WTC11 (cell line): ENCODE results near the gene SHROOM2. TPM values are rescaled to one million over a fixed set of nuclear protein-coding genes. Genes with fewer than 3 reads are reported as not detected.

Experiments
- ATAC-seq: fragments of 200-7000 bp; cut with Tn5 transposase; 2 replicates; pipeline ENCODE4 v1.10.0; 2021; ENCODE audit warnings: mild to moderate bottlenecking, moderate library complexity
- CTCF ChIA-PET: fragments of 300-600 bp; sonication (Branson Sonifier 250); formaldehyde crosslinking; loops from one replicate; lab custom pipeline; 2021; ENCODE audit warnings: antibody characterized with exemption; lab: Charles Lee
- POLR2A ChIA-PET: fragments of 350-600 bp; sonication (Branson Sonifier 250); formaldehyde crosslinking; loops from one replicate; lab custom pipeline; 2021; ENCODE audit warnings: antibody characterized with exemption; lab: Charles Lee
- DNase-seq: peaks from one replicate; pipeline ENCODE4 v3.0.0; 2021; ENCODE audit warnings: low spot score
- H3K27ac Mint-ChIP-seq: 2 replicates; pipeline ENCODE4 v1.8.0; 2021; ENCODE audit warnings: mixed read lengths
- H3K27me3 Mint-ChIP-seq: 2 replicates; pipeline ENCODE4 v1.8.0; 2021; ENCODE audit warnings: low read depth, mild to moderate bottlenecking, moderate library complexity, mixed read lengths
- H3K36me3 Mint-ChIP-seq: 2 replicates; pipeline ENCODE4 v1.8.0; 2021; ENCODE audit warnings: mixed read lengths
- H3K4me1 Mint-ChIP-seq: 2 replicates; pipeline ENCODE4 v1.8.0; 2022; ENCODE audit warnings: mixed read lengths
- H3K4me3 Mint-ChIP-seq: 2 replicates; pipeline ENCODE4 v1.8.0; 2021; ENCODE audit warnings: mild to moderate bottlenecking, moderate library complexity, mixed read lengths
- H3K9me3 Mint-ChIP-seq: 2 replicates; pipeline ENCODE4 v1.8.0; 2021; ENCODE audit warnings: mixed read lengths
- ATF1 ChIP-seq: sonication (generic); formaldehyde crosslinking; IDR thresholded peaks from 2 replicates; pipeline ENCODE4 v1.8.1; 2023; ENCODE audit warnings: mild to moderate bottlenecking, moderate library complexity, missing genetic modification reagents
- ETV6 ChIP-seq: sonication (generic); formaldehyde crosslinking; IDR thresholded peaks from 2 replicates; pipeline ENCODE4 v1.8.1; 2022; ENCODE audit warnings: mild to moderate bottlenecking, missing genetic modification reagents
- NFATC4 ChIP-seq: fragments of 250-450 bp; sonication (Bioruptor Pico); IDR thresholded peaks from 2 replicates; pipeline ENCODE4 v1.9.0; 2021; ENCODE audit warnings: mild to moderate bottlenecking
- OVOL2 ChIP-seq: fragments of 250-450 bp; sonication (Bioruptor Pico); IDR thresholded peaks from 2 replicates; pipeline ENCODE4 v1.9.0; 2021; ENCODE audit warnings: mild to moderate bottlenecking, borderline replicate concordance
- RELA ChIP-seq: sonication (generic); formaldehyde crosslinking; IDR thresholded peaks from 2 replicates; pipeline ENCODE4 v1.8.1; 2022; ENCODE audit warnings: missing genetic modification reagents, mild to moderate bottlenecking, borderline replicate concordance
- SMAD4 ChIP-seq: sonication (generic); formaldehyde crosslinking; IDR thresholded peaks from 2 replicates; pipeline ENCODE4 v1.8.0; 2022; ENCODE audit warnings: mild to moderate bottlenecking, missing genetic modification reagents
- SOX15 ChIP-seq: fragments of 250-450 bp; sonication (Bioruptor Pico); IDR thresholded peaks from 2 replicates; pipeline ENCODE4 v1.9.0; 2021; ENCODE audit warnings: mild to moderate bottlenecking
- TEAD4 ChIP-seq: sonication (generic); formaldehyde crosslinking; IDR thresholded peaks from 2 replicates; pipeline ENCODE4 v1.8.0; 2022; ENCODE audit warnings: mild to moderate bottlenecking, missing genetic modification reagents
- ZNF263 ChIP-seq: sonication (generic); formaldehyde crosslinking; IDR thresholded peaks from 2 replicates; pipeline ENCODE4 v1.8.1; 2022; ENCODE audit warnings: low read depth, mild to moderate bottlenecking, moderate library complexity, missing genetic modification reagents
- ZNF396 ChIP-seq: fragments of 250-450 bp; sonication (Bioruptor Pico); IDR thresholded peaks from 2 replicates; pipeline ENCODE4 v1.8.0; 2021; ENCODE audit warnings: mild to moderate bottlenecking, moderate library complexity, borderline replicate concordance
- ZNF671 ChIP-seq: fragments of 250-450 bp; sonication (Bioruptor Pico); IDR thresholded peaks from 2 replicates; pipeline ENCODE4 v1.8.0; 2021; ENCODE audit warnings: mild to moderate bottlenecking
- total RNA-seq: library from RNA; stranded (reverse); gene quantifications from 3 replicates; pipeline ENCODE4 v1.2.3, GENCODE V29; 2021
- TF ChIP-seq, protein P1 (sequence below): fragments of 250-450 bp; sonication (Bioruptor Pico); IDR thresholded peaks from 2 replicates; pipeline ENCODE4 v1.9.0; 2021; ENCODE audit warnings: mild to moderate bottlenecking
- TF ChIP-seq, protein P2 (sequence below): fragments of 250-450 bp; sonication (Bioruptor Pico); IDR thresholded peaks from 2 replicates; pipeline ENCODE4 v1.9.0; 2021; ENCODE audit warnings: mild to moderate bottlenecking
- TF ChIP-seq, protein P3 (sequence below): sonication (generic); formaldehyde crosslinking; IDR thresholded peaks from 2 replicates; pipeline ENCODE4 v1.8.0; 2022; ENCODE audit warnings: mild to moderate bottlenecking, missing genetic modification reagents
- TF ChIP-seq, protein P4 (sequence below): sonication (generic); formaldehyde crosslinking; IDR thresholded peaks from 2 replicates; pipeline ENCODE4 v1.8.0; 2022; ENCODE audit warnings: mild to moderate bottlenecking, missing genetic modification reagents
- TF ChIP-seq, protein P5 (sequence below): sonication (generic); formaldehyde crosslinking; IDR thresholded peaks from 2 replicates; pipeline ENCODE4 v1.8.1; 2023; ENCODE audit warnings: mild to moderate bottlenecking, missing genetic modification reagents, moderate library complexity

SHROOM2 gene
- total RNA-seq, 1 experiment from 2014 or later: 14.8 TPM

DNA sequence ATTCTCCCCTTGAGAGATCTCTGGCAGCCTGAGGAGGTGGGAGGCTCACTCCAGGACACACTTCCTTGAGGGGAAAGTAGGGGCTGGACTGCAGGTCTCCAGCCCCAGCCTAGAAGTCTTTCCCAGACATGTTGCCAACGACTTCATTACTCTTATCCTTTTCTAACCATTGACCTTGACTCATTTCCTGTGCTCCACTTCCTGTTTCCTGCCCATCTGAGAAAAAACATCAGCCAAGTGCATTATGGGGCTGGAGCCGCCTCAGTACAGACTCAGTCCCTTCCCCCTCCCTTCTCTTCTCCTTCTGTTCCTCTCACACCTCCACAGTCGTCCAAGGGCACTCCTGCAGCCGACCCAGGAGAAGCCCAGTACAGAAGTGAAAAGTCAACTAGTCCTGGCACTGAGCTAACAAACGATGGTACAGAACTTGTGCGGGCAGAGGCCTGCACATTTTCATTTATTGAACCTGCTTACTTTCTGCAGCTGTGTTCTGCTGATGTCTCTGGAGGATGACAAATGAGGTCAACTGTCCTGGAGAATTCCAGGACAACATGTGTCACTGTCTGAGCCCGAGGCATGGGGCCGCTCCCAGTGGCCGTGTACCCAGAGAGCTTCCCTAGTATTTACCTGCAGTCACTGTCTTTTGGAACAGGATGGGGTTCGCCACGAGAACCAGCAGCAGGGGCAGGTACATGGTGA, 40.7 kb upstream of the SHROOM2 start (continued):
- TF ChIP-seq, protein P1, sequence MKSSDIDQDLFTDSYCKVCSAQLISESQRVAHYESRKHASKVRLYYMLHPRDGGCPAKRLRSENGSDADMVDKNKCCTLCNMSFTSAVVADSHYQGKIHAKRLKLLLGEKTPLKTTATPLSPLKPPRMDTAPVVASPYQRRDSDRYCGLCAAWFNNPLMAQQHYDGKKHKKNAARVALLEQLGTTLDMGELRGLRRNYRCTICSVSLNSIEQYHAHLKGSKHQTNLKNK (CRISPR knock-in tag): no peak
- TF ChIP-seq SOX15: no peak
- TF ChIP-seq ZNF263 (CRISPR knock-in tag): no peak
- TF ChIP-seq ATF1: no peak
- no peak for TF ChIP-seq ZNF396 (CRISPR knock-in tag)
- TF ChIP-seq ETV6 (CRISPR knock-in tag): no peak

DNA sequence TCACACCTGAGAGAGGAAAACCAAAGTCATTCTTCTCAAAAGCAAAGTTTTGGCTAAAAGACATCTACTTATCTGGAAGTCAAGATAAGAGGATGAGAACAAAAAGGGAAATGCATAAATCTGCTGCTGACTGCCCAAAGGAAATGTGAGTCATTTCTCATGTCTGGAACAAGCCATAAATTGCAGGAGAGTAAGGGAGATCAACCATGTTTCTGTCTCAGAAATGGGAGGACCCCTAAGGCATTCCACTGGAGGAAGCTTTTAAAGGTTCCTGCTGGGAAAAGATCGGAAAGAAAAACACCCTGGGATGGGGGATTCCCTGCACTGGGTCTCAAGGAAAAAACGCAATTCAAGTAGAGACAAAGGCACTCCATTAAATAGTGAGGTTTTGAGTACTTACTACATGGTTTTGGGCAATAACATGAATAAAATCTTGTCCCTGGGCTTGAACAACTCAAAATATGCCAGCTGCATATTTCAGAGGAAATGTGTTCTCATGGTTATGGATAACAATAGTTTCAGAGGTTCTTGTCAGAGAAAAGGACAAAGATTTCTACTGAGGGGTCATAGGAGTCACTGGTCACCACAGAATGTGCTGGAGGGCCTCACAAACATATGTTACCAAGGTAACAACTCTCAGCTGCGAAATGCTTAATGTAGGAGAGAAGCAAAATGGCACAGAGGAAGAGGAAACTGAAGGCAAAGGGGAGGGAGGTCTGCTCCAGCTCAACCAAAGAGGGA, 39.9 kb upstream of the SHROOM2 start:
- peak overlapping the region; percentile 86 for H3K27ac Mint-ChIP-seq
- DNase-seq: no peak
- TF ChIP-seq RELA (CRISPR knock-in tag) (no peak), NFATC4 (no peak), OVOL2 (no peak)
- TF ChIP-seq, protein P2, sequence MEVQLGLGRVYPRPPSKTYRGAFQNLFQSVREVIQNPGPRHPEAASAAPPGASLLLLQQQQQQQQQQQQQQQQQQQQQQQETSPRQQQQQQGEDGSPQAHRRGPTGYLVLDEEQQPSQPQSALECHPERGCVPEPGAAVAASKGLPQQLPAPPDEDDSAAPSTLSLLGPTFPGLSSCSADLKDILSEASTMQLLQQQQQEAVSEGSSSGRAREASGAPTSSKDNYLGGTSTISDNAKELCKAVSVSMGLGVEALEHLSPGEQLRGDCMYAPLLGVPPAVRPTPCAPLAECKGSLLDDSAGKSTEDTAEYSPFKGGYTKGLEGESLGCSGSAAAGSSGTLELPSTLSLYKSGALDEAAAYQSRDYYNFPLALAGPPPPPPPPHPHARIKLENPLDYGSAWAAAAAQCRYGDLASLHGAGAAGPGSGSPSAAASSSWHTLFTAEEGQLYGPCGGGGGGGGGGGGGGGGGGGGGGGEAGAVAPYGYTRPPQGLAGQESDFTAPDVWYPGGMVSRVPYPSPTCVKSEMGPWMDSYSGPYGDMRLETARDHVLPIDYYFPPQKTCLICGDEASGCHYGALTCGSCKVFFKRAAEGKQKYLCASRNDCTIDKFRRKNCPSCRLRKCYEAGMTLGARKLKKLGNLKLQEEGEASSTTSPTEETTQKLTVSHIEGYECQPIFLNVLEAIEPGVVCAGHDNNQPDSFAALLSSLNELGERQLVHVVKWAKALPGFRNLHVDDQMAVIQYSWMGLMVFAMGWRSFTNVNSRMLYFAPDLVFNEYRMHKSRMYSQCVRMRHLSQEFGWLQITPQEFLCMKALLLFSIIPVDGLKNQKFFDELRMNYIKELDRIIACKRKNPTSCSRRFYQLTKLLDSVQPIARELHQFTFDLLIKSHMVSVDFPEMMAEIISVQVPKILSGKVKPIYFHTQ (CRISPR knock-in tag): no peak
- ChIA-PET CTCF (interaction anchor here (0.7 kb wide), 1 partner anchor 373 kb away, joined by 6 read pairs; no protein-coding TSS in a partner anchor), POLR2A (interaction anchor here (0.7 kb wide), 1 partner anchor 173 kb away, joined by 14 read pairs; no protein-coding TSS in a partner anchor)
- H3K4me1 Mint-ChIP-seq: peaks cover 21% of the 10 kb centered on the region
- no peaks in the 10 kb centered on the region; the same call in 1 of the 2 replicates for H3K27me3 Mint-ChIP-seq
- no peak overlapping the region for H3K4me3 Mint-ChIP-seq
- no peaks in the 10 kb centered on the region for H3K9me3 Mint-ChIP-seq
- H3K36me3 Mint-ChIP-seq: peaks cover 11% of the 10 kb centered on the region
- ATAC-seq: no peak

DNA sequence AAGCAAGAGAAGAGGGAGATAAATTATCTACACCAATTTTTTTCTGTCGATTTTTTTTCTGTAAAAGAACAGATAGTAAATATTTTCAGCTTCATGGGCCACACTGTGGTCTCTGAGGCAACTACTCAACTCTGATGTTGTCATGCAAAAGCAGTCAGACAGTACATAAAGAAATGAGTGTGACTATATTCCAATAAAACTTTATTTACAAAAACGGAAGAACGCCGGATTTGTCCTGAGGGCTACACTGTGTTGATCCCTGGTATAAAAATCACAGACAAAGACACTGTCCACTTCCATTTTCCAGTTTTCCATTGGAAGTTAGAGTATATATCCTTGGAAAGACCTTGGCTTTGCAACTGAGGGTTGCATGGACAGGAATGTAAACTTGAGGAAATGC, 38.6 kb upstream of the SHROOM2 start:
- Mint-ChIP-seq H3K27me3 (no peaks in the 10 kb centered on the region; the same call in 1 of the 2 replicates), H3K9me3 (no peaks in the 10 kb centered on the region), H3K4me3 (no peak overlapping the region), H3K36me3 (peaks cover 11% of the 10 kb centered on the region), H3K4me1 (peaks cover 21% of the 10 kb centered on the region), H3K27ac (no peak overlapping the region)
- no peak for ATAC-seq
- ChIA-PET CTCF (no interaction called here), POLR2A (no interaction called here)
- TF ChIP-seq, protein P3, sequence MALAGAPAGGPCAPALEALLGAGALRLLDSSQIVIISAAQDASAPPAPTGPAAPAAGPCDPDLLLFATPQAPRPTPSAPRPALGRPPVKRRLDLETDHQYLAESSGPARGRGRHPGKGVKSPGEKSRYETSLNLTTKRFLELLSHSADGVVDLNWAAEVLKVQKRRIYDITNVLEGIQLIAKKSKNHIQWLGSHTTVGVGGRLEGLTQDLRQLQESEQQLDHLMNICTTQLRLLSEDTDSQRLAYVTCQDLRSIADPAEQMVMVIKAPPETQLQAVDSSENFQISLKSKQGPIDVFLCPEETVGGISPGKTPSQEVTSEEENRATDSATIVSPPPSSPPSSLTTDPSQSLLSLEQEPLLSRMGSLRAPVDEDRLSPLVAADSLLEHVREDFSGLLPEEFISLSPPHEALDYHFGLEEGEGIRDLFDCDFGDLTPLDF (CRISPR knock-in tag): no peak
- no peak for TF ChIP-seq OVOL2
- no peak for TF ChIP-seq ZNF263 (CRISPR knock-in tag)
- TF ChIP-seq, protein P4, sequence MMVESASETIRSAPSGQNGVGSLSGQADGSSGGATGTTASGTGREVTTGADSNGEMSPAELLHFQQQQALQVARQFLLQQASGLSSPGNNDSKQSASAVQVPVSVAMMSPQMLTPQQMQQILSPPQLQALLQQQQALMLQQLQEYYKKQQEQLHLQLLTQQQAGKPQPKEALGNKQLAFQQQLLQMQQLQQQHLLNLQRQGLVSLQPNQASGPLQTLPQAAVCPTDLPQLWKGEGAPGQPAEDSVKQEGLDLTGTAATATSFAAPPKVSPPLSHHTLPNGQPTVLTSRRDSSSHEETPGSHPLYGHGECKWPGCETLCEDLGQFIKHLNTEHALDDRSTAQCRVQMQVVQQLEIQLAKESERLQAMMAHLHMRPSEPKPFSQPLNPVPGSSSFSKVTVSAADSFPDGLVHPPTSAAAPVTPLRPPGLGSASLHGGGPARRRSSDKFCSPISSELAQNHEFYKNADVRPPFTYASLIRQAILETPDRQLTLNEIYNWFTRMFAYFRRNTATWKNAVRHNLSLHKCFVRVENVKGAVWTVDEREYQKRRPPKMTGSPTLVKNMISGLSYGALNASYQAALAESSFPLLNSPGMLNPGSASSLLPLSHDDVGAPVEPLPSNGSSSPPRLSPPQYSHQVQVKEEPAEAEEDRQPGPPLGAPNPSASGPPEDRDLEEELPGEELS (CRISPR knock-in tag): no peak
- TF ChIP-seq SOX15: no peak
- no peak for TF ChIP-seq SMAD4
- TF ChIP-seq, protein P5, sequence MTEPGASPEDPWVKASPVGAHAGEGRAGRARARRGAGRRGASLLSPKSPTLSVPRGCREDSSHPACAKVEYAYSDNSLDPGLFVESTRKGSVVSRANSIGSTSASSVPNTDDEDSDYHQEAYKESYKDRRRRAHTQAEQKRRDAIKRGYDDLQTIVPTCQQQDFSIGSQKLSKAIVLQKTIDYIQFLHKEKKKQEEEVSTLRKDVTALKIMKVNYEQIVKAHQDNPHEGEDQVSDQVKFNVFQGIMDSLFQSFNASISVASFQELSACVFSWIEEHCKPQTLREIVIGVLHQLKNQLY (CRISPR knock-in tag): no peak
- TF ChIP-seq TEAD4 (CRISPR knock-in tag): no peak
- no peak for TF ChIP-seq ZNF671 (CRISPR knock-in tag)
- no peak for DNase-seq
